CD14-positive monocyte (primary cell): Measurements from ENCODE around the gene ANK2. TPM values are rescaled to one million over a fixed set of nuclear protein-coding genes. Genes with fewer than 3 reads are reported as not detected.

Source experiments
- DNase-seq, 3 donors: peaks; one replicate each; pipeline ENCODE4 v3.0.0-alpha.2; 2011 to 2022
- H2AFZ ChIP-seq: 2 replicates; pipeline ENCODE4 v1.6.0; 2012; ENCODE audit warnings: mild to moderate bottlenecking, low read depth, low read length, inconsistent platforms; ENCODE audit not compliant: insufficient read depth, poor library complexity, severe bottlenecking
- H3K27ac ChIP-seq, 2 donors: 1 replicate in 1 of 2; 2 replicates in 1 of 2; pipeline ENCODE4 v1.5.1; 2012 to 2013; ENCODE audit warnings: low read length in 2 of 2, control low read depth in 1 of 2, inconsistent platforms in 1 of 2, low read depth in 1 of 2, mild to moderate bottlenecking in 1 of 2
- H3K27me3 ChIP-seq, 2 donors: one replicate each; pipeline versions ENCODE4 v1.6.0 to v1.6.1; 2011 to 2013; ENCODE audit warnings: low read length in 2 of 2; ENCODE audit not compliant: control insufficient read depth in 2 of 2, insufficient read depth in 2 of 2
- H3K36me3 ChIP-seq, 2 donors: replicated peaks in 1 of 2; 1 replicate in 1 of 2; 2 replicates in 1 of 2; pipeline versions ENCODE4 v1.5.1 to v1.6.1; 2012 to 2013; ENCODE audit warnings: low read length in 2 of 2, control low read depth in 1 of 2, inconsistent platforms in 1 of 2, mild to moderate bottlenecking in 1 of 2; ENCODE audit not compliant: insufficient read depth in 2 of 2, control insufficient read depth in 1 of 2
- H3K4me1 ChIP-seq, 2 donors: 1 replicate in 1 of 2; 2 replicates in 1 of 2; pipeline versions ENCODE4 v1.5.1 to v1.6.1; 2012 to 2013; ENCODE audit warnings: low read length in 2 of 2, control low read depth in 1 of 2, inconsistent platforms in 1 of 2, mild to moderate bottlenecking in 1 of 2, moderate library complexity in 1 of 2; ENCODE audit not compliant: insufficient read depth in 2 of 2, control insufficient read depth in 1 of 2
- H3K4me2 ChIP-seq: replicated peaks from 2 replicates; pipeline ENCODE3; 2012; ENCODE audit warnings: low read length, moderate library complexity, mild to moderate bottlenecking; ENCODE audit not compliant: poor library complexity, severe bottlenecking; ENCODE audit errors: extremely low read depth
- H3K4me3 ChIP-seq, 3 experiments: fragments of 200-600 bp in 1 of 3; sonication (generic) in 1 of 3; replicated peaks in 1 of 3; 1 replicate in 2 of 3; 2 replicates in 1 of 3; pipeline ENCODE4 v1.5.1; 2011 to 2013; ENCODE audit warnings: low read length in 3 of 3, mild to moderate bottlenecking in 3 of 3, control low read depth in 2 of 3, low read depth in 2 of 3, inconsistent platforms in 1 of 3, moderate library complexity in 1 of 3
- H3K79me2 ChIP-seq: 2 replicates; pipeline ENCODE4 v1.6.0; 2012; ENCODE audit warnings: mild to moderate bottlenecking, control low read depth, inconsistent platforms, low read length, moderate library complexity; ENCODE audit not compliant: insufficient read depth
- H3K9ac ChIP-seq: 2 replicates; pipeline ENCODE4 v1.6.0; 2017; ENCODE audit warnings: low read length, mild to moderate bottlenecking; ENCODE audit not compliant: insufficient read depth, poor library complexity, severe bottlenecking
- H3K9me3 ChIP-seq, 2 donors: replicated peaks in 1 of 2; 1 replicate in 1 of 2; 2 replicates in 1 of 2; pipeline versions ENCODE4 v1.5.1 to v1.6.1; 2012 to 2013; ENCODE audit warnings: low read length in 2 of 2, control low read depth in 1 of 2; ENCODE audit not compliant: control insufficient read depth in 1 of 2, insufficient read depth in 1 of 2
- H4K20me1 ChIP-seq: 2 replicates; pipeline ENCODE4 v1.6.0; 2012; ENCODE audit warnings: mild to moderate bottlenecking, low read length, control low read depth, moderate library complexity; ENCODE audit not compliant: insufficient read depth
- H3K27ac Mint-ChIP-seq, 7 donors: one replicate each; pipeline ENCODE4 v1.8.0; 2020; ENCODE audit warnings: mild to moderate bottlenecking in 7 of 7, mixed read lengths in 7 of 7, moderate library complexity in 6 of 7, inconsistent platforms in 2 of 7
- H3K27me3 Mint-ChIP-seq, 3 donors: one replicate each; pipeline ENCODE4 v1.8.0; 2021 to 2022; ENCODE audit warnings: low read depth in 3 of 3, mild to moderate bottlenecking in 3 of 3, mixed read lengths in 3 of 3, moderate library complexity in 3 of 3, inconsistent platforms in 1 of 3
- H3K36me3 Mint-ChIP-seq, 2 donors: one replicate each; pipeline ENCODE4 v1.8.0; 2020; ENCODE audit warnings: mixed read lengths in 2 of 2, inconsistent platforms in 1 of 2, mild to moderate bottlenecking in 1 of 2
- H3K4me1 Mint-ChIP-seq: one replicate; pipeline ENCODE4 v1.8.0; 2020; ENCODE audit warnings: mild to moderate bottlenecking, mixed read lengths
- H3K4me3 Mint-ChIP-seq, 2 donors: one replicate each; pipeline ENCODE4 v1.8.0; 2020; ENCODE audit warnings: mild to moderate bottlenecking in 2 of 2, mixed read lengths in 2 of 2, moderate library complexity in 1 of 2
- H3K9me3 Mint-ChIP-seq, 7 donors: one replicate each; pipeline ENCODE4 v1.8.0; 2020 to 2022; ENCODE audit warnings: mixed read lengths in 7 of 7, mild to moderate bottlenecking in 6 of 7, moderate library complexity in 6 of 7, inconsistent platforms in 2 of 7
- WGBS: methylation state at CpG from one replicate; pipeline ENCODE4 v1.1.5; 2013; ENCODE audit warnings: missing lambda C conversion rate; ENCODE audit not compliant: insufficient coverage; 5-methylcytosine and 5-hydroxymethylcytosine counted together
- intact Hi-C, 2 donors: fragments of 100-400 bp; cut with micrococcal nuclease; formaldehyde crosslinking; loops; one replicate each; pipeline versions ENCODE4 v1.15.0 to v1.15.1; 2023
- polyA plus RNA-seq, 3 donors: library from polyadenylated mRNA; depleted of rRNA in 1 of 3; unstranded in 2 of 3; stranded (reverse) in 1 of 3; fragments of 300-500 nt in 2 of 3; fragments of >200 nt in 1 of 3; fragmentation: Illumina TruSeq in 2 of 3; gene quantifications; 1 replicate in 2 of 3; 2 replicates in 1 of 3; pipeline ENCODE4 v1.2.3, GENCODE V29; 2012 to 2021
- TF ChIP-seq, protein P1 (sequence below): fragments of 200-600 bp; IDR thresholded peaks from one replicate; pipeline ENCODE4 v1.8.0; 2022; ENCODE audit warnings: antibody characterized with exemption, mild to moderate bottlenecking

Gene ANK2
- polyA plus RNA-seq, 3 donors, result not detected

DNA sequence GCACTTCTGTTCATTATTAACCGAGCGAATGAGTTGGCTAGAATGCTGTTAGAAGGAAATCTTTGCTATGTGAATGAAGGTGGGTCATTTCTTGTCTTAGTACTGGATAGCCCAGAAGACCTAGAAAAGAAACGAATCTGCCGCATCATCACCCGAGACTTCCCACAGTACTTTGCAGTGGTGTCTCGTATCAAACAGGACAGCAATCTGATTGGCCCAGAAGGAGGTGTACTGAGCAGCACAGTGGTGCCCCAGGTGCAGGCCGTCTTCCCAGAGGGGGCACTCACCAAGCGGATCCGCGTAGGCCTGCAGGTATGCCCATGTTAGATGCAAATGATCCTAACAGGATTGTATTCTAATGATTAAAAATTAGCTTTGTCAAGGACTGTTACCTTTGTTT lies 286.3 kb downstream of the ANK2 start:
- Mint-ChIP-seq H3K36me3 (no peaks in the 10 kb centered on the region), H3K27ac (no peak overlapping the region), H3K4me1 (no peaks in the 10 kb centered on the region), H3K9me3 (peaks cover 0 to 3% (median 0%) of the 10 kb centered on the region in 7 donors), H3K4me3 (no peak overlapping the region), H3K27me3 (no peaks in the 10 kb centered on the region)
- Histone ChIP-seq H2AFZ (no peak overlapping the region), H3K9ac (no peak overlapping the region), H3K4me2 (no peak overlapping the region), H3K9me3 (no peaks in the 10 kb centered on the region), H3K27me3 (no peaks in the 10 kb centered on the region), H3K4me1 (no peaks in the 10 kb centered on the region), H3K36me3 (no peaks in the 10 kb centered on the region), H3K79me2 (no peaks in the 10 kb centered on the region), H4K20me1 (no peaks in the 10 kb centered on the region), H3K4me3 (no peak overlapping the region), H3K27ac (no peak overlapping the region)
- WGBS, result 95% methylated on average over 7 of the region's 10 CpGs
- intact Hi-C loops, result no loop called here
- no peak for DNase-seq
- TF ChIP-seq, protein P1, sequence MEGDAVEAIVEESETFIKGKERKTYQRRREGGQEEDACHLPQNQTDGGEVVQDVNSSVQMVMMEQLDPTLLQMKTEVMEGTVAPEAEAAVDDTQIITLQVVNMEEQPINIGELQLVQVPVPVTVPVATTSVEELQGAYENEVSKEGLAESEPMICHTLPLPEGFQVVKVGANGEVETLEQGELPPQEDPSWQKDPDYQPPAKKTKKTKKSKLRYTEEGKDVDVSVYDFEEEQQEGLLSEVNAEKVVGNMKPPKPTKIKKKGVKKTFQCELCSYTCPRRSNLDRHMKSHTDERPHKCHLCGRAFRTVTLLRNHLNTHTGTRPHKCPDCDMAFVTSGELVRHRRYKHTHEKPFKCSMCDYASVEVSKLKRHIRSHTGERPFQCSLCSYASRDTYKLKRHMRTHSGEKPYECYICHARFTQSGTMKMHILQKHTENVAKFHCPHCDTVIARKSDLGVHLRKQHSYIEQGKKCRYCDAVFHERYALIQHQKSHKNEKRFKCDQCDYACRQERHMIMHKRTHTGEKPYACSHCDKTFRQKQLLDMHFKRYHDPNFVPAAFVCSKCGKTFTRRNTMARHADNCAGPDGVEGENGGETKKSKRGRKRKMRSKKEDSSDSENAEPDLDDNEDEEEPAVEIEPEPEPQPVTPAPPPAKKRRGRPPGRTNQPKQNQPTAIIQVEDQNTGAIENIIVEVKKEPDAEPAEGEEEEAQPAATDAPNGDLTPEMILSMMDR, result no peak

DNA sequence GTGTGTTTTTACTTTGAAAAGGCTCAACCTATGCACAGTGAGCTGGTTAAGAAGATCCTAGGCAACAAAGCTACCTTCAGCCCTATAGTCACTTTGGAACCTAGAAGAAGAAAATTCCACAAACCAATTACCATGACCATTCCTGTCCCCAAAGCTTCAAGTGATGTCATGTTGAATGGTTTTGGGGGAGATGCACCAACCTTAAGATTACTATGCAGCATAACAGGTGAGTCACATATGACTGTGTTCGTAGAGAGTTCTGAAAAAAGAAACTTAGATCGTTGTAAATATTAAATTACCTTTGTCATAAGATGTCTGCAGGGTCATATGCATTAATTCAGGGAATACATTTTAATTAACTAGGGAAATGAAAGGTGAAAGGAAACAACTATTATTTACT lies 287.1 kb downstream of the ANK2 start:
- H3K36me3 ChIP-seq, result no peaks in the 10 kb centered on the region
- H3K9me3 ChIP-seq, result no peaks in the 10 kb centered on the region
- H3K27me3 ChIP-seq, result no peaks in the 10 kb centered on the region
- intact Hi-C loops, result no loop called here
- H3K36me3 Mint-ChIP-seq, result no peaks in the 10 kb centered on the region
- no peak overlapping the region for H2AFZ ChIP-seq
- no CpG with 5 or more reads among the region's 2 CpGs for WGBS
- DNase-seq, result no peak
- H3K9me3 Mint-ChIP-seq, result peaks cover 0 to 2% (median 0%) of the 10 kb centered on the region in 7 donors
- H3K4me3 Mint-ChIP-seq, result no peak overlapping the region
- H3K4me3 ChIP-seq, result no peak overlapping the region
- H4K20me1 ChIP-seq, result no peaks in the 10 kb centered on the region
- no peak overlapping the region for H3K4me2 ChIP-seq
- H3K27ac ChIP-seq, result no peak overlapping the region
- TF ChIP-seq, protein P1, result no peak
- H3K27ac Mint-ChIP-seq, result no peak overlapping the region
- no peaks in the 10 kb centered on the region for H3K27me3 Mint-ChIP-seq
- no peaks in the 10 kb centered on the region for H3K4me1 Mint-ChIP-seq
- no peaks in the 10 kb centered on the region for H3K79me2 ChIP-seq
- no peaks in the 10 kb centered on the region for H3K4me1 ChIP-seq
- H3K9ac ChIP-seq, result no peak overlapping the region
